Inferior parietal cortex (tissue), 1 donor: ENCODE measurements around the gene CCDC27.

ENCODE experiments used
- DNase-seq: peaks from one replicate; pipeline ENCODE4 v3.0.0-alpha.2; 2016; ENCODE audit errors: extremely low spot score

The CCDC27 gene

GRCh38 chr1:3753656-3754454 lies 1.6 kb downstream of the CCDC27 start:
- no peak for DNase-seq

GRCh38 chr1:3756394-3756793 lies 4.1 kb downstream of the CCDC27 start:
- DNase-seq = no peak

- DNase-seq = no peak
Observed at GRCh38 chr1:3759164-3759563, 6.9 kb downstream of the CCDC27 start.

- DNase-seq = no peak
Observed at GRCh38 chr1:3759796-3760195, 7.5 kb downstream of the CCDC27 start.

GRCh38 chr1:3761296-3762010 lies 9.2 kb downstream of the CCDC27 start:
- no peak for DNase-seq

- no peak for DNase-seq
Observed at GRCh38 chr1:3762151-3762872, 10.1 kb downstream of the CCDC27 start.

GRCh38 chr1:3762873-3763228 lies 10.6 kb downstream of the CCDC27 start:
- no peak for DNase-seq

GRCh38 chr1:3763351-3764125 lies 11.3 kb downstream of the CCDC27 start:
- no peak for DNase-seq

- DNase-seq = no peak
Observed at GRCh38 chr1:3767328-3767925, 15.2 kb downstream of the CCDC27 start.

GRCh38 chr1:3768811-3769390 lies 16.7 kb downstream of the CCDC27 start:
- no peak for DNase-seq

GRCh38 chr1:3770047-3770765 lies 18.0 kb downstream of the CCDC27 start:
- no peak for DNase-seq

GRCh38 chr1:3771108-3772026 lies 19.1 kb downstream of the CCDC27 start:
- no peak for DNase-seq

GRCh38 chr1:3772027-3772714 lies 19.9 kb downstream of the CCDC27 start:
- no peak for DNase-seq

GRCh38 chr1:3772715-3773571 lies 20.7 kb downstream of the CCDC27 start, which contains the start of gene SMIM1:
SMIM1 (plus strand) TSS chr1:3772749; CDS start chr1:3775374, 2,625 bp downstream.
- no peak for DNase-seq

GRCh38 chr1:3773572-3774275 lies 21.5 kb downstream of the CCDC27 start:
- DNase-seq = no peak

- DNase-seq = no peak
Observed at GRCh38 chr1:3774276-3774945, 22.2 kb downstream of the CCDC27 start.
